Body of pancreas (tissue), 4 donors: ENCODE measurements around the gene USP12. TPM values are rescaled to one million over a fixed set of nuclear protein-coding genes. Genes with fewer than 3 reads are reported as not detected.

ENCODE experiments used
- ATAC-seq: fragments of 150-250 bp; one replicate; pipeline ENCODE4 v1.9.1; 2016
- DNase-seq, 4 donors: peaks; one replicate each; pipeline ENCODE4 v3.0.0-alpha.2; 2019
- H3K27ac ChIP-seq, 4 donors: fragments of 200-600 bp; sonication (generic); 1 replicate in 3 of 4; 2 replicates in 1 of 4; pipeline versions ENCODE4 v1.5.1 to v1.6.1; 2016 to 2019; ENCODE audit warnings: mild to moderate bottlenecking in 1 of 4, mixed read lengths in 1 of 4, moderate library complexity in 1 of 4
- H3K27me3 ChIP-seq, 2 donors: fragments of 200-600 bp; sonication (generic); one replicate each; pipeline ENCODE4 v1.6.0; 2016; ENCODE audit warnings: mild to moderate bottlenecking in 1 of 2
- H3K36me3 ChIP-seq, 2 donors: fragments of 200-600 bp; sonication (generic); replicated peaks in 1 of 2; 2 replicates each; pipeline ENCODE4 v1.5.1; 2016; ENCODE audit warnings: low read depth in 2 of 2; ENCODE audit not compliant: insufficient read depth in 1 of 2
- H3K4me1 ChIP-seq: fragments of 200-600 bp; sonication (generic); one replicate; pipeline ENCODE4 v1.6.0; 2016
- H3K4me3 ChIP-seq, 2 donors: fragments of 200-600 bp; sonication (generic); 1 replicate in 1 of 2; 2 replicates in 1 of 2; pipeline ENCODE4 v1.5.1; 2016 to 2019
- H3K9me3 ChIP-seq, 3 donors: fragments of 200-600 bp; sonication (generic); 1 replicate in 2 of 3; 2 replicates in 1 of 3; pipeline ENCODE4 v1.5.1; 2016
- CTCF ChIP-seq, 7 experiments: fragments of 450-650 bp in 4 of 7; fragments of 200-600 bp in 3 of 7; sonication (generic) in 3 of 7; IDR thresholded peaks; one replicate each; pipeline ENCODE4 v1.5.1; 2016 to 2019; ENCODE audit warnings: antibody characterized with exemption in 7 of 7
- POLR2A ChIP-seq, 3 donors: fragments of 450-650 bp; IDR thresholded peaks; one replicate each; pipeline ENCODE4 v1.6.1; 2016; ENCODE audit warnings: antibody characterized with exemption in 3 of 3, mild to moderate bottlenecking in 2 of 3
- WGBS, 2 donors: methylation state at CpG; one replicate each; pipeline ENCODE4 v1.1.5; 2017; 5-methylcytosine and 5-hydroxymethylcytosine counted together
- intact Hi-C: fragments of 100-400 bp; cut with DNase I; formaldehyde crosslinking; loops from one replicate; pipeline ENCODE4 v1.15.1; 2023
- total RNA-seq, 2 donors: library from RNA; depleted of rRNA; stranded (reverse); fragments of >200 nt; gene quantifications; one replicate each; pipeline ENCODE4 v1.1.0, GENCODE V29; 2016

USP12 gene
- total RNA-seq, 2 donors from 2014 or later = 12.9 to 16.9 TPM

DNA sequence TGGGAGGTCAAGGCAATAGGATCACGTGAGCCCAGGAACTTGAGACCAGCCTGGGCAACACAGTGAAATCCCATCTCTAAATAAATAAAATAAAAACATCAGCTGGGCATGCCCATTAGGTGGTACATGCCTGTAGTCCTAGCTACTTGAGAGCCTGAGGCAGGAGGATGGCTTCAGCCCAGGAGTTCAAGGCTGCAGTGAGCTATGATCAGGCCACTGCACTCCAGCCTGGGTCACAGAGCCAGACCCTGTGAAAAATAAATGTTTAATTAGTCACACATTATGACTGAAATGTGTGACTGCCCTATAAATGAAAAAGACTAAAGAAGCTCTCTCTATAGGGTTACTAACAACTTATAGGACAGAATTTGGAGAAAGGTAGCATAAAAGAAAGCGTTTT is 37.7 kb downstream of the USP12 start:
- no peak for TF ChIP-seq POLR2A (IDR thresholded peaks at IDR 0.05)
- TF ChIP-seq CTCF (IDR thresholded peaks at IDR 0.05) = no peak
- Histone ChIP-seq H3K36me3 (no peaks in the 10 kb centered on the region), H3K9me3 (no peaks in the 10 kb centered on the region), H3K4me3 (no peak overlapping the region), H3K27me3 (no peaks in the 10 kb centered on the region), H3K27ac (no peak overlapping the region), H3K4me1 (peaks cover 34% of the 10 kb centered on the region)
- WGBS, 2 donors = 95 to 100% methylated on average over 2 of the region's 2 CpGs
- intact Hi-C loops = no loop called here
- ATAC-seq (no peak), DNase-seq (no peak)

GRCh38 chr13:27132538-27132937 is 39.1 kb downstream of the USP12 start:
- WGBS, 2 donors = 88 to 91% methylated on average over 5 of the region's 5 CpGs
- Histone ChIP-seq H3K4me1 (peaks cover 40% of the 10 kb centered on the region), H3K27me3 (no peaks in the 10 kb centered on the region), H3K27ac (no peak overlapping the region), H3K9me3 (no peaks in the 10 kb centered on the region), H3K4me3 (no peak overlapping the region), H3K36me3 (no peaks in the 10 kb centered on the region)
- DNase-seq (no peak), ATAC-seq (no peak)
- intact Hi-C loops = no loop called here
- TF ChIP-seq POLR2A (IDR thresholded peaks at IDR 0.05) = no peak

DNA sequence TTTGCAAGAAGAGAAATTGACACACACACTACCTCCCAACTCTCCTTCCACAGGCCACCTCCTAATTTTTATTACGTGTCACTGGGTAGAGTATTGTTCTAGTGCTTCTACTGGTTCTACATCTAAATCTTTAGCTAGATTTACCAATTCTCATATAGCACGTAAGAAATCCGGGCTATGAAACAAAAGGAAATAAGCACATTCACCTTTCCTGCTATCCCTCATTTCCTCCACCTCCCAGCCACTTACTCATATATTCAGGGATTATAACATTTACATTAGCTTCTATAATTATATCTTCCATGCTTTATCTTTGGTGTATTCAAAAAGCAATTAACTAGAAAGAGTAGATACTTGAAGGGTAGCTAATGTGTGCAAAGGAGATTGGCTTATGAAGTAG is 39.7 kb downstream of the USP12 start:
- Histone ChIP-seq H3K4me3 (no peak overlapping the region), H3K36me3 (no peaks in the 10 kb centered on the region), H3K27ac (no peak overlapping the region), H3K9me3 (no peaks in the 10 kb centered on the region), H3K27me3 (no peaks in the 10 kb centered on the region), H3K4me1 (peaks cover 46% of the 10 kb centered on the region)
- 85 to 93% methylated on average over 3 of the region's 3 CpGs for WGBS, 2 donors
- intact Hi-C loops = no loop called here
- no peak for DNase-seq
- TF ChIP-seq POLR2A (IDR thresholded peaks at IDR 0.05) (no peak), CTCF (IDR thresholded peaks at IDR 0.05) (no peak)
- ATAC-seq = no peak

DNA sequence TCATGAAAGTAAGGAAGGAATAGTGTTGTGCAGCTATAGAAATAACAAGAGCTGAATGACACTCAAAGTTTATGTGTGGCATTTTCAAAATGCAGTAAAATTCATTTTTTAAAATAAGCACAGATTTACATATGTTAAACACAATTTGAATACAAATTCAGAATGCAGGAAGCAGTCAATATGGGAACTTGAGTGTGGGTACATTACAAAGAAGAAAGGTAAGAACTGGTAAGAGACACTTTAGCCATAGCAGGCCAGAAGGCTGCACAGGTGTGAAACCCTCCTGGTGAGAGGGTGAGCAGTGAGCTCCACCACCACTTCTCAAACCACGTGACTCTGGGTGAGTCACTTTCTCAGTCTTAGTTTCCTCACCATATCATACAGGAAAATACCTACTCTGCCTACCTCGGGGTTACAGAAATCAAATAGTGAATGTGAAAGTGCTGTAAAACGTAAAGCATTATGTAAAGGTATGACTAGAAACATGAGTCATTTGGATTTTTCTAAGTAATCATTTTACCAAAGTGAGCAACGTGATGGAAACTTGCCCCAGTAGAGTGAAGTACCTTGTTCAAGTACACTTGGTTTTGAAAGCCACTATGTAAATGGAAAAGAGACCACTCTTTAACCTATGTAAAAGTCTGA is 40.5 kb downstream of the USP12 start:
- no peak for DNase-seq
- TF ChIP-seq POLR2A (IDR thresholded peaks at IDR 0.05) (no peak), CTCF (IDR thresholded peaks at IDR 0.05) (no peak)
- no peaks in the 10 kb centered on the region for H3K27me3 ChIP-seq
- peak overlapping the region in 1 of 4 donors; percentile 2 for H3K27ac ChIP-seq
- ATAC-seq = no peak
- no peaks in the 10 kb centered on the region for H3K9me3 ChIP-seq
- H3K36me3 ChIP-seq = no peaks in the 10 kb centered on the region
- peaks cover 48% of the 10 kb centered on the region for H3K4me1 ChIP-seq
- no peak overlapping the region for H3K4me3 ChIP-seq
- intact Hi-C loops = no loop called here
- 79 to 85% methylated on average over 4 of the region's 4 CpGs for WGBS, 2 donors

- no peaks in the 10 kb centered on the region for H3K9me3 ChIP-seq
- H3K27me3 ChIP-seq = no peaks in the 10 kb centered on the region
- intact Hi-C loops = no loop called here
- no peak overlapping the region for H3K4me3 ChIP-seq
- TF ChIP-seq POLR2A (IDR thresholded peaks at IDR 0.05) = no peak
- no peak for TF ChIP-seq CTCF (IDR thresholded peaks at IDR 0.05)
- ATAC-seq (peak; percentile 50), DNase-seq (no peak)
- no peaks in the 10 kb centered on the region for H3K36me3 ChIP-seq
- H3K27ac ChIP-seq = peak overlapping the region in 1 of 4 donors; percentile 2
- peaks cover 44% of the 10 kb centered on the region for H3K4me1 ChIP-seq
- WGBS, 2 donors = 61 to 72% methylated on average over 7 of the region's 7 CpGs
Observed at GRCh38 chr13:27130223-27130978, 41.2 kb downstream of the USP12 start.
